Endodermal cell (in vitro differentiated cells): ENCODE data around the gene TNF. TPM values are rescaled to one million over a fixed set of nuclear protein-coding genes. Genes with fewer than 3 reads are reported as not detected.
"Not testable (repeated sequence)": the region's sequence is repeated elsewhere in the genome, so short reads cannot be mapped to it uniquely, and the experiment has no call there.

Source experiments
- DNase-seq: peaks from one replicate; pipeline ENCODE4 v3.0.0-alpha.2; 2017
- H3K27ac ChIP-seq: 2 replicates; pipeline ENCODE4 v1.5.1; 2013; ENCODE audit warnings: mild to moderate bottlenecking, low read depth, low read length, moderate library complexity
- H3K27me3 ChIP-seq: 2 replicates; pipeline ENCODE4 v1.6.1; 2013; ENCODE audit warnings: mild to moderate bottlenecking, low read length, moderate library complexity; ENCODE audit not compliant: insufficient read depth, control insufficient read depth, poor library complexity, severe bottlenecking
- H3K36me3 ChIP-seq: 2 replicates; pipeline ENCODE4 v1.7.0; 2013; ENCODE audit warnings: mild to moderate bottlenecking, low read length, moderate library complexity; ENCODE audit not compliant: control insufficient read depth, insufficient read depth
- H3K4me1 ChIP-seq: one replicate; pipeline ENCODE4 v1.7.0; 2013; ENCODE audit warnings: low read length; ENCODE audit not compliant: control insufficient read depth, insufficient read depth
- H3K4me3 ChIP-seq: 2 replicates; pipeline ENCODE4 v1.5.1; 2013; ENCODE audit warnings: mild to moderate bottlenecking, low read length, moderate library complexity
- H3K9ac ChIP-seq: 2 replicates; pipeline ENCODE4 v1.6.1; 2013; ENCODE audit warnings: mild to moderate bottlenecking, low read length, moderate library complexity; ENCODE audit not compliant: poor library complexity, severe bottlenecking; ENCODE audit errors: extremely low read depth
- H3K9me3 ChIP-seq: 2 replicates; pipeline ENCODE4 v1.6.1; 2013; ENCODE audit warnings: mild to moderate bottlenecking, low read length, moderate library complexity; ENCODE audit not compliant: control insufficient read depth
- H3K27ac Mint-ChIP-seq: 2 replicates; pipeline ENCODE4 v1.8.0; 2020; ENCODE audit warnings: mixed read lengths
- H3K27me3 Mint-ChIP-seq: 2 replicates; pipeline ENCODE4 v1.8.0; 2021; ENCODE audit warnings: mild to moderate bottlenecking, mixed read lengths; ENCODE audit not compliant: insufficient read depth
- H3K36me3 Mint-ChIP-seq: 2 replicates; pipeline ENCODE4 v1.8.0; 2020; ENCODE audit warnings: low read depth, mixed read lengths
- H3K4me1 Mint-ChIP-seq: 2 replicates; pipeline ENCODE4 v1.8.0; 2020; ENCODE audit warnings: mixed read lengths
- H3K4me3 Mint-ChIP-seq: 2 replicates; pipeline ENCODE4 v1.8.0; 2020; ENCODE audit warnings: mild to moderate bottlenecking, moderate library complexity, mixed read lengths
- H3K9me3 Mint-ChIP-seq: 2 replicates; pipeline ENCODE4 v1.8.0; 2020; ENCODE audit warnings: mild to moderate bottlenecking, mixed read lengths
- CTCF ChIP-seq: fragments of 200-600 bp; sonication (generic); conservative IDR thresholded peaks from 2 replicates; pipeline ENCODE4 v1.5.0; 2021; ENCODE audit warnings: antibody characterized with exemption, mild to moderate bottlenecking
- WGBS, 2 experiments: methylation state at CpG; one replicate each; pipeline versions ENCODE4 v1.1.5 to v1.1.7; 2013; ENCODE audit warnings: missing lambda C conversion rate in 2 of 2, mixed read lengths in 1 of 2; ENCODE audit not compliant: insufficient coverage in 1 of 2, insufficient read length in 1 of 2; 5-methylcytosine and 5-hydroxymethylcytosine counted together
- total RNA-seq, 2 donors: library from RNA; stranded (reverse); fragmentation: NEBNext Ultra II Directional in 1 of 2; extraction: Animal tissue kit (Norgen Biotek cat#: 25700) in 1 of 2; gene quantifications; 2 replicates in 1 of 2; 3 replicates in 1 of 2; pipeline ENCODE4 v1.2.1, GENCODE V29; 2021

TNF gene
- total RNA-seq, 2 donors from 2014 or later, result not detected

GRCh38 chr6:31588871-31589650 is 13.7 kb downstream of the TNF start:
- Histone ChIP-seq H3K27me3 (no peaks in the 10 kb centered on the region), H3K4me1 (no peaks in the 10 kb centered on the region), H3K4me3 (no peak overlapping the region), H3K9ac (no peak overlapping the region), H3K9me3 (no peaks in the 10 kb centered on the region), H3K27ac (no peak overlapping the region), H3K36me3 (no peaks in the 10 kb centered on the region)
- H3K36me3 Mint-ChIP-seq, result no peaks in the 10 kb centered on the region
- DNase-seq, result no peak
- no peak overlapping the region for H3K27ac Mint-ChIP-seq
- H3K27me3 Mint-ChIP-seq, result peaks cover 7% of the 10 kb centered on the region
- no peak for TF ChIP-seq CTCF
- no peaks in the 10 kb centered on the region for H3K9me3 Mint-ChIP-seq
- WGBS, 2 experiments, result 80 to 84% methylated on average over 7 to 9 of the region's 9 CpGs
- H3K4me3 Mint-ChIP-seq, result no peak overlapping the region
- H3K4me1 Mint-ChIP-seq, result no peaks in the 10 kb centered on the region

GRCh38 chr6:31590691-31591090 is 15.3 kb downstream of the TNF start:
- not testable (repeated sequence) for H3K9me3 Mint-ChIP-seq, H3K4me1 Mint-ChIP-seq, H3K36me3 ChIP-seq, H3K9me3 ChIP-seq, H3K27me3 ChIP-seq, H3K4me3 ChIP-seq, H3K4me3 Mint-ChIP-seq, H3K4me1 ChIP-seq, H3K9ac ChIP-seq, H3K27me3 Mint-ChIP-seq, H3K27ac Mint-ChIP-seq, H3K36me3 Mint-ChIP-seq, DNase-seq, H3K27ac ChIP-seq
- 93 to 96% methylated on average over 5 of the region's 5 CpGs for WGBS, 2 experiments

- H3K4me1 ChIP-seq, result no peaks in the 10 kb centered on the region
- TF ChIP-seq CTCF, result no peak
- WGBS, 2 experiments, result 98 to 100% methylated on average over 1 to 7 of the region's 7 CpGs
- Mint-ChIP-seq H3K27me3 (peaks cover 5% of the 10 kb centered on the region), H3K27ac (no peak overlapping the region), H3K4me3 (no peak overlapping the region), H3K4me1 (no peaks in the 10 kb centered on the region), H3K9me3 (no peaks in the 10 kb centered on the region), H3K36me3 (no peaks in the 10 kb centered on the region)
- no peak for DNase-seq
- H3K9me3 ChIP-seq, result no peaks in the 10 kb centered on the region
- no peaks in the 10 kb centered on the region for H3K27me3 ChIP-seq
- no peak overlapping the region for H3K27ac ChIP-seq
- no peak overlapping the region for H3K9ac ChIP-seq
- H3K4me3 ChIP-seq, result no peak overlapping the region
- H3K36me3 ChIP-seq, result no peaks in the 10 kb centered on the region
These were observed 17.0 kb downstream of the TNF start for GRCh38 chr6:31592396-31592771.

GRCh38 chr6:31597006-31597405 is 21.6 kb downstream of the TNF start:
- H3K27me3 Mint-ChIP-seq, result no peaks in the 10 kb centered on the region
- H3K27me3 ChIP-seq, result no peaks in the 10 kb centered on the region
- H3K36me3 ChIP-seq, result no peaks in the 10 kb centered on the region
- H3K27ac Mint-ChIP-seq, result no peak overlapping the region
- TF ChIP-seq CTCF, result peak; percentile 70
- H3K4me1 Mint-ChIP-seq, result peaks cover 2% of the 10 kb centered on the region
- no peak overlapping the region for H3K9ac ChIP-seq
- no peak overlapping the region for H3K4me3 ChIP-seq
- no peaks in the 10 kb centered on the region for H3K9me3 Mint-ChIP-seq
- no peak overlapping the region for H3K27ac ChIP-seq
- H3K9me3 ChIP-seq, result no peaks in the 10 kb centered on the region
- DNase-seq, result no peak
- no peaks in the 10 kb centered on the region for H3K4me1 ChIP-seq
- WGBS, 2 experiments, result 45 to 54% methylated on average over 2 of the region's 2 CpGs
- H3K4me3 Mint-ChIP-seq, result no peak overlapping the region
- no peaks in the 10 kb centered on the region for H3K36me3 Mint-ChIP-seq
